Thymus (tissue), 11 donors: Measurements from ENCODE around the gene L3MBTL3. TPM values are rescaled to one million over a fixed set of nuclear protein-coding genes. Genes with fewer than 3 reads are reported as not detected.

ENCODE experiments used
- DNase-seq, 9 donors: peaks; one replicate each; pipeline ENCODE4 v3.0.0-alpha.2; 2013; ENCODE audit warnings: low spot score in 9 of 9, low read depth in 6 of 9, missing footprints in 1 of 9
- H3K27ac ChIP-seq, 2 donors: one replicate each; pipeline ENCODE4 v1.5.1; 2013; ENCODE audit warnings: control low read depth in 1 of 2, low read depth in 1 of 2, low read length in 1 of 2, mild to moderate bottlenecking in 1 of 2, moderate library complexity in 1 of 2
- H3K27me3 ChIP-seq, 2 donors: one replicate each; pipeline ENCODE4 v1.5.1; 2013; ENCODE audit warnings: low read length in 1 of 2; ENCODE audit not compliant: control insufficient read depth in 2 of 2, insufficient read depth in 1 of 2
- H3K36me3 ChIP-seq, 2 donors: one replicate each; pipeline ENCODE4 v1.5.1; 2013; ENCODE audit warnings: low read length in 1 of 2, mild to moderate bottlenecking in 1 of 2, moderate library complexity in 1 of 2; ENCODE audit not compliant: control insufficient read depth in 2 of 2, insufficient read depth in 2 of 2
- H3K4me1 ChIP-seq, 2 donors: one replicate each; pipeline ENCODE4 v1.5.1; 2013; ENCODE audit warnings: low read length in 2 of 2; ENCODE audit not compliant: control insufficient read depth in 2 of 2, insufficient read depth in 2 of 2
- H3K4me3 ChIP-seq, 2 donors: one replicate each; pipeline ENCODE4 v1.5.1; 2013; ENCODE audit warnings: low read length in 2 of 2, control low read depth in 1 of 2, mild to moderate bottlenecking in 1 of 2
- H3K9me3 ChIP-seq, 2 donors: one replicate each; pipeline ENCODE4 v1.5.1; 2013; ENCODE audit warnings: low read length in 1 of 2, mild to moderate bottlenecking in 1 of 2; ENCODE audit not compliant: control insufficient read depth in 2 of 2, insufficient read depth in 1 of 2
- WGBS: extraction: QIAGEN DNeasy Blood & Tissue Kit; methylation state at CpG from one replicate; pipeline ENCODE4 v1.1.7; 2013; 5-methylcytosine and 5-hydroxymethylcytosine counted together
- polyA plus RNA-seq: library from polyadenylated mRNA; stranded (reverse); fragments of 200-250 nt; gene quantifications from one replicate; pipeline ENCODE4 v1.2.3, GENCODE V29; 2013
- total RNA-seq: library from RNA; stranded (reverse); fragments of 120-200 nt; gene quantifications from one replicate; pipeline ENCODE4 v1.2.4, GENCODE V29; 2013
- donor health status: healthy.

Gene L3MBTL3
- total and polyA plus RNA-seq, 2 donors, result 8.2 to 12.7 TPM

GRCh38 chr6:130076512-130076911 lies 58.1 kb downstream of the L3MBTL3 start:
- 97% methylated on average over 2 of the region's 2 CpGs for WGBS
- Histone ChIP-seq H3K9me3 (no peaks in the 10 kb centered on the region), H3K4me1 (no peaks in the 10 kb centered on the region), H3K27ac (no peak overlapping the region), H3K36me3 (peaks cover 2 to 6% of the 10 kb centered on the region in 2 donors), H3K27me3 (no peaks in the 10 kb centered on the region), H3K4me3 (no peak overlapping the region)
- DNase-seq, result peak in 1 of 9 donors; percentile 20

- no peak overlapping the region for H3K27ac ChIP-seq
- H3K9me3 ChIP-seq, result no peaks in the 10 kb centered on the region
- no peaks in the 10 kb centered on the region for H3K4me1 ChIP-seq
- no peak for DNase-seq
- no peak overlapping the region for H3K4me3 ChIP-seq
- no peaks in the 10 kb centered on the region for H3K27me3 ChIP-seq
- peaks cover 0 to 3% of the 10 kb centered on the region in 2 donors for H3K36me3 ChIP-seq
Observed at GRCh38 chr6:130090796-130091195, 72.4 kb downstream of the L3MBTL3 start.

GRCh38 chr6:130093546-130093945 lies 75.2 kb downstream of the L3MBTL3 start:
- peak in 1 of 9 donors; percentile 31 for DNase-seq
- Histone ChIP-seq H3K36me3 (peaks cover 0 to 3% of the 10 kb centered on the region in 2 donors), H3K4me1 (no peaks in the 10 kb centered on the region), H3K9me3 (no peaks in the 10 kb centered on the region), H3K27me3 (no peaks in the 10 kb centered on the region), H3K27ac (no peak overlapping the region), H3K4me3 (no peak overlapping the region)
- WGBS, result 10% methylated on average over 1 of the region's 1 CpG

GRCh38 chr6:130098317-130098716 lies 79.9 kb downstream of the L3MBTL3 start:
- H3K36me3 ChIP-seq, result peaks cover 4 to 7% of the 10 kb centered on the region in 2 donors
- no peaks in the 10 kb centered on the region for H3K4me1 ChIP-seq
- H3K9me3 ChIP-seq, result no peaks in the 10 kb centered on the region
- no peak overlapping the region for H3K27ac ChIP-seq
- no peak overlapping the region for H3K4me3 ChIP-seq
- no peaks in the 10 kb centered on the region for H3K27me3 ChIP-seq
- no peak for DNase-seq
- WGBS, result 94% methylated on average over 4 of the region's 4 CpGs

- Histone ChIP-seq H3K4me3 (no peak overlapping the region), H3K9me3 (no peaks in the 10 kb centered on the region), H3K4me1 (no peaks in the 10 kb centered on the region), H3K27ac (no peak overlapping the region), H3K27me3 (no peaks in the 10 kb centered on the region), H3K36me3 (peaks cover 4 to 5% of the 10 kb centered on the region in 2 donors)
- 98% methylated on average over 3 of the region's 3 CpGs for WGBS
- DNase-seq, result no peak
Observed at GRCh38 chr6:130099119-130099518, 80.7 kb downstream of the L3MBTL3 start.

GRCh38 chr6:130105996-130106704 lies 87.8 kb downstream of the L3MBTL3 start:
- Histone ChIP-seq H3K9me3 (no peaks in the 10 kb centered on the region), H3K27me3 (no peaks in the 10 kb centered on the region), H3K36me3 (peaks cover 4% of the 10 kb centered on the region in 2 donors), H3K4me3 (no peak overlapping the region), H3K27ac (no peak overlapping the region), H3K4me1 (no peaks in the 10 kb centered on the region)
- 66% methylated on average over 4 of the region's 4 CpGs for WGBS
- DNase-seq, result no peak

- Histone ChIP-seq H3K9me3 (no peaks in the 10 kb centered on the region), H3K36me3 (no peaks in the 10 kb centered on the region), H3K27ac (no peak overlapping the region), H3K27me3 (no peaks in the 10 kb centered on the region), H3K4me3 (no peak overlapping the region), H3K4me1 (no peaks in the 10 kb centered on the region)
- no peak for DNase-seq
- 99% methylated on average over 1 of the region's 1 CpG for WGBS
Observed at GRCh38 chr6:130107710-130108109, 89.3 kb downstream of the L3MBTL3 start.

- no peak overlapping the region for H3K27ac ChIP-seq
- no peaks in the 10 kb centered on the region for H3K9me3 ChIP-seq
- H3K27me3 ChIP-seq, result no peaks in the 10 kb centered on the region
- no peak for DNase-seq
- H3K36me3 ChIP-seq, result no peaks in the 10 kb centered on the region
- H3K4me3 ChIP-seq, result no peak overlapping the region
- WGBS, result 95% methylated on average over 1 of the region's 1 CpG
- no peaks in the 10 kb centered on the region for H3K4me1 ChIP-seq
Observed at GRCh38 chr6:130111031-130111430, 92.7 kb downstream of the L3MBTL3 start.

- DNase-seq, result no peak
- H3K27ac ChIP-seq, result no peak overlapping the region
- WGBS, result over 99% methylated on average over 2 of the region's 2 CpGs
Observed at GRCh38 chr6:130113201-130113710, 94.9 kb downstream of the L3MBTL3 start.

More at GRCh38 chr6:130113201-130113710, 94.9 kb downstream of the L3MBTL3 start:
- H3K4me3 ChIP-seq, result no peak overlapping the region
- no peaks in the 10 kb centered on the region for H3K27me3 ChIP-seq
- no peaks in the 10 kb centered on the region for H3K9me3 ChIP-seq
- H3K36me3 ChIP-seq, result no peaks in the 10 kb centered on the region
- no peaks in the 10 kb centered on the region for H3K4me1 ChIP-seq
